GM23248 (cell line): ENCODE data around the gene DPY30. TPM values are rescaled to one million over a fixed set of nuclear protein-coding genes. Genes with fewer than 3 reads are reported as not detected.
A peak's percentile ranks its signal among the peaks of the same experiment; 100 is the strongest.

Experiments used
- DNase-seq: peaks from one replicate; pipeline ENCODE4 v3.0.0-alpha.2; 2015
- H2AFZ ChIP-seq: fragments of 200-600 bp; sonication (generic); 2 replicates; pipeline ENCODE4 v1.6.1; 2016; ENCODE audit warnings: antibody characterized with exemption
- H3F3A ChIP-seq: fragments of 200-600 bp; sonication (generic); 2 replicates; pipeline ENCODE4 v1.6.1; 2016; ENCODE audit warnings: mild to moderate bottlenecking, antibody characterized with exemption, mixed run types; ENCODE audit not compliant: insufficient read depth
- H3K27ac ChIP-seq: fragments of 200-600 bp; sonication (generic); 2 replicates; pipeline ENCODE4 v1.5.1; 2016; ENCODE audit warnings: mild to moderate bottlenecking
- H3K27me3 ChIP-seq: fragments of 200-600 bp; sonication (generic); replicated peaks from 2 replicates; pipeline ENCODE4 v1.6.1; 2016; ENCODE audit warnings: mild to moderate bottlenecking; ENCODE audit not compliant: insufficient read depth
- H3K36me3 ChIP-seq: fragments of 200-600 bp; sonication (generic); 2 replicates; pipeline ENCODE4 v1.6.1; 2016; ENCODE audit warnings: low read depth, mild to moderate bottlenecking
- H3K4me1 ChIP-seq: fragments of 200-600 bp; sonication (generic); 2 replicates; pipeline ENCODE4 v1.6.1; 2016; ENCODE audit warnings: mild to moderate bottlenecking; ENCODE audit not compliant: insufficient read depth
- H3K4me2 ChIP-seq: fragments of 200-600 bp; sonication (generic); one replicate; pipeline ENCODE4 v1.6.1; 2016; ENCODE audit warnings: mild to moderate bottlenecking; ENCODE audit not compliant: unreplicated experiment
- H3K4me3 ChIP-seq: fragments of 200-600 bp; sonication (generic); 2 replicates; pipeline ENCODE4 v1.5.1; 2016; ENCODE audit warnings: mild to moderate bottlenecking
- H3K79me2 ChIP-seq: fragments of 200-600 bp; sonication (generic); 2 replicates; pipeline ENCODE4 v1.6.1; 2016; ENCODE audit warnings: mild to moderate bottlenecking; ENCODE audit not compliant: insufficient read depth
- H3K9ac ChIP-seq: fragments of 200-600 bp; sonication (generic); 2 replicates; pipeline ENCODE4 v1.6.1; 2016; ENCODE audit warnings: mild to moderate bottlenecking
- H3K9me2 ChIP-seq: fragments of 200-600 bp; sonication (generic); 2 replicates; pipeline ENCODE4 v1.6.1; 2016; ENCODE audit warnings: mixed run types, mild to moderate bottlenecking, moderate library complexity; ENCODE audit not compliant: insufficient read depth
- H3K9me3 ChIP-seq: fragments of 200-600 bp; sonication (generic); one replicate; pipeline ENCODE4 v1.6.1; 2017; ENCODE audit warnings: low read depth
- H4K20me1 ChIP-seq: fragments of 200-600 bp; sonication (generic); 2 replicates; pipeline ENCODE4 v1.6.0; 2016; ENCODE audit not compliant: insufficient read depth
- EZH2 ChIP-seq: fragments of 200-600 bp; sonication (generic); IDR thresholded peaks from 2 replicates; pipeline ENCODE4 v1.6.1; 2018; ENCODE audit warnings: antibody characterized with exemption, mild to moderate bottlenecking; ENCODE audit not compliant: insufficient read depth, poor library complexity, severe bottlenecking
- EZH2phosphoT487 ChIP-seq: fragments of 200-600 bp; sonication (generic); IDR thresholded peaks from 2 replicates; pipeline ENCODE4 v1.6.1; 2018; ENCODE audit warnings: antibody characterized with exemption, moderate library complexity, mild to moderate bottlenecking, low read depth; ENCODE audit not compliant: insufficient read depth
- WGBS, 2 experiments: methylation state at CpG; one replicate each; pipeline ENCODE4 v1.1.6; 2015 to 2017; ENCODE audit warnings: low lambda C conversion rate in 2 of 2, low coverage in 1 of 2; ENCODE audit errors: missing lambda C conversion rate in 2 of 2; 5-methylcytosine and 5-hydroxymethylcytosine counted together
- in situ Hi-C: fragments of 300-500 bp; cut with MboI; formaldehyde crosslinking; loops from 2 replicates; pipeline ENCODE4 v1.15.0; 2020
- polyA plus RNA-seq: library from polyadenylated mRNA; unstranded; fragments of >200 nt; fragmentation: Nextera tagmentation; extraction: Ambion mirVana; gene quantifications from 2 replicates; pipeline ENCODE4 v1.2.1, GENCODE V29; 2016
- total RNA-seq: library from RNA; depleted of rRNA; stranded (reverse); fragments of >200 nt; shearing (Covaris generic); gene quantifications from 2 replicates; pipeline ENCODE4 v1.2.3, GENCODE V29; 2014

Gene DPY30
- total and polyA plus RNA-seq, 2 experiments from 2014 or later = 65.6 to 159 TPM

- Histone ChIP-seq H3K36me3 (no peaks in the 10 kb centered on the region), H3K4me3 (no peak overlapping the region), H2AFZ (no peak overlapping the region), H3K9me3 (no peaks in the 10 kb centered on the region), H3F3A (peaks cover 6% of the 10 kb centered on the region; the same call in 1 of the 2 replicates), H3K79me2 (peaks cover 100% of the 10 kb centered on the region), H4K20me1 (peaks cover 23% of the 10 kb centered on the region), H3K4me1 (peaks cover 12% of the 10 kb centered on the region), H3K9me2 (no peaks in the 10 kb centered on the region), H3K4me2 (no peak overlapping the region), H3K9ac (no peak overlapping the region), H3K27ac (no peak overlapping the region), H3K27me3 (no peaks in the 10 kb centered on the region)
- no peak for DNase-seq
- TF ChIP-seq EZH2phosphoT487 (no peak), EZH2 (no peak)
- WGBS, 2 experiments = 78 to 80% methylated on average over 4 of the region's 4 CpGs
- in situ Hi-C loops = no loop called here
These were observed 49.7 kb downstream of the DPY30 start for GRCh38 chr2:31989946-31990345.

- Histone ChIP-seq H3K4me1 (peaks cover 12% of the 10 kb centered on the region), H3K9me3 (no peaks in the 10 kb centered on the region), H3K9me2 (no peaks in the 10 kb centered on the region), H3K27ac (no peak overlapping the region), H4K20me1 (peaks cover 19% of the 10 kb centered on the region), H3K4me3 (no peak overlapping the region), H3K36me3 (no peaks in the 10 kb centered on the region), H2AFZ (no peak overlapping the region), H3K79me2 (peaks cover 100% of the 10 kb centered on the region), H3K4me2 (no peak overlapping the region), H3K27me3 (no peaks in the 10 kb centered on the region), H3F3A (peaks cover 6% of the 10 kb centered on the region; the same call in 1 of the 2 replicates), H3K9ac (no peak overlapping the region)
- DNase-seq = peak; percentile 83
- TF ChIP-seq EZH2 (no peak), EZH2phosphoT487 (no peak)
- in situ Hi-C loops = no loop called here
- WGBS, 2 experiments = 58 to 63% methylated on average over 2 of the region's 2 CpGs
These were observed 52.0 kb downstream of the DPY30 start for GRCh38 chr2:31987454-31988220.

DNA sequence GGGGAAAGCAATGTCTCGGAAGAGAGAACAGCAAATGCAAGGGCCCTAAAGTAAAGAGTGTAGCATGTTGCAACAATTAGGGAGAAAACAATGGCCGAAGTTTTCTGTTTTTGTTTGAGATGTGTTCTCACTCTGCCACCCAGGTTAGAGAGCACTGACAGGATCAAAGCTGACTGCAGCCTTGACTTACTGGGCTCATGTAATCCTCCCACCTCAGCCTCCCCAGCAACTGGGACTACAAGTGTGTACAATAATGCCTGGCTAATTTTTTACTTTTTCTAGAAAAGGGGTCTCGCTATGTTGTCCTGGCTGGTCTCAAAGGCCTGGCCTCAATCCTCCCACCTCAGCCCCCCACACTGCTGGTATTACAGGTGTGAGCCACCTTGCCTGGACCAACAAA lies 52.7 kb downstream of the DPY30 start:
- Histone ChIP-seq H3K4me1 (peaks cover 12% of the 10 kb centered on the region), H2AFZ (no peak overlapping the region), H3K36me3 (no peaks in the 10 kb centered on the region), H4K20me1 (peaks cover 16% of the 10 kb centered on the region; the same call in 1 of the 2 replicates), H3K9me3 (no peaks in the 10 kb centered on the region), H3K9me2 (no peaks in the 10 kb centered on the region), H3K4me2 (no peak overlapping the region), H3F3A (peaks cover 6% of the 10 kb centered on the region; the same call in 1 of the 2 replicates), H3K9ac (no peak overlapping the region), H3K27me3 (no peaks in the 10 kb centered on the region), H3K4me3 (no peak overlapping the region), H3K27ac (no peak overlapping the region), H3K79me2 (peaks cover 100% of the 10 kb centered on the region)
- in situ Hi-C loops = no loop called here
- 71 to 84% methylated on average over 3 of the region's 3 CpGs for WGBS, 2 experiments
- TF ChIP-seq EZH2 (no peak), EZH2phosphoT487 (no peak)
- no peak for DNase-seq

DNA sequence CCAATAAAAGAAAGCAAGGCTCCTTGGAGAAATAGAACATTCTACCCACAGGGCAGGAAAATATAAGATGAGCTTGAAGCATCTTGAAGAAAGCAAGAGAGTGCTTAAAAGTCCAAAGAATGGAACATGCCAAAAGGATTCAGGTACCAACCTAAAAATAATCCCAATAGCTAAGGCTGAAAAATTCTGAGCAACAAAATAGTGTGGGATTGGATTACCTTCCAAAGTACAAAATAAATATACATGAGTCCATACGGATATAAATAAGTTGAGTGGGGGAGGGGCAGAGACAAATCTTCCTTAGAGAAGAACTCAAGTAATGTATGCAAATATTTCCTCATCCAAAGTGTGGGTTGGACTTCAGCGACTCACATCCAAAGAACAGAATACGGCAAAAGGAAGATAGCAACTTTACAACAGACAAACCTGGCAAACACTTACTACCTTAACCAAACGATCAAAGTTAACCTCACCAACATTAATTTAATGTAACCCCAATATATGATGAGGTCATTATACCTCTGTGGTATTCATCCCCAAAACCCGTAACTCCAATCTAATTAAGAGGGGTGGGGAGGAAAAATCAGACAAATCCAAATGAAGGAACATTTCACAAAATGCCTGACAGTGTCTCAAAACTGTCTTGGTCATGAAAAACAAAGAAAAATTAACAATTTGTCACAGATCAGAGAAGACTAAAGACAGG lies 55.7 kb downstream of the DPY30 start:
- Histone ChIP-seq H3K79me2 (peaks cover 100% of the 10 kb centered on the region), H3K4me1 (peaks cover 20% of the 10 kb centered on the region), H4K20me1 (peaks cover 18% of the 10 kb centered on the region; the same call in 1 of the 2 replicates), H2AFZ (no peak overlapping the region), H3K27me3 (no peaks in the 10 kb centered on the region), H3K9ac (no peak overlapping the region), H3K9me3 (no peaks in the 10 kb centered on the region), H3K9me2 (no peaks in the 10 kb centered on the region), H3F3A (peaks cover 14% of the 10 kb centered on the region), H3K27ac (no peak overlapping the region), H3K4me2 (no peak overlapping the region), H3K36me3 (no peaks in the 10 kb centered on the region), H3K4me3 (no peak overlapping the region)
- DNase-seq = no peak
- in situ Hi-C loops = no loop called here
- 97% methylated on average over 5 of the region's 5 CpGs for WGBS, 2 experiments
- TF ChIP-seq EZH2 (no peak), EZH2phosphoT487 (no peak)
